GM19372 (cell line): ENCODE results near the gene EPHB1.
"Not testable (repeated sequence)": the region's sequence is repeated elsewhere in the genome, so short reads cannot be mapped to it uniquely, and the experiment has no call there.

ENCODE experiments used
- ATAC-seq: cut with Tn5 transposase; IDR thresholded peaks from one replicate; pipeline ENCODE4 v1.9.1; 2021; ENCODE audit warnings: mild to moderate bottlenecking, low read depth, moderate library complexity; ENCODE audit not compliant: unreplicated experiment

The EPHB1 gene

DNA sequence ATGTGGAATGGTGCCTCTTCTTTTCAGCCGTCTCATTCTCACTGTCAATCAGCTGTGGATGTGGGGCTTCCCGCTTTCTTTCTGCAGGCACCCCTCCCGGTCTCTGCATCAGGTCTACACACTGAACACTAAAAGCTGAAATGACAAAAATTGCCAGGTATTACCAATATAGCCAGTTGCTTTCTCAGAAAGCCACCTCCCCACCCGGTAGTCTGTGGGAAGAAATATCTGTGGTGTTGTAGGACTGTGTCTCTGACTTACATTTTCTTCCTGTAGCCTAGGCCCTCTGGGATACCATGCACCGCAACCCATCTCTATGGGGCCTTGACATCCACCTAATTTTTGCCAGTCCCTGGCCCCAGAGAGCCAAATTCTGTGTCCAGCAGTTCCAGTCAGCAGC is 19.2 kb upstream of the EPHB1 start:
- no peak for ATAC-seq

DNA sequence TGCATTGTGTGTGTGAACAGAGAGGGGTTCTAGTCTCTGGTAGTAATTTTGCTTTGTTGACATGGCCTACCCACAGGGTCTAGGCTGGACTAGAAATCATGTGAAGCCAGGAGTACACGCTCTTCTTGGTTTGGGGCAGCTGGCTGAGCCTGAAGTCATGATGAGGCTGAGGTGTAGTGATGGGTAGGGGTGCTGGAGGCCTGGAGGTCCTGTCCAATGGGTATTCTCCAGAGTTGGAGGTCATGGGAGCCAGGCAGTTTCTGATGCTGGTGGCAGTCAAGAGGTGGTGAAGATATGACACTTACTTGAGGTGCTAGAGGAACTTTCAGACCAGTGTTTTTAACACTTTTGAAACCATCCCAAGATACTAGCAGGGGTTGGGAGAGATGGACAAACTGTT is 18.5 kb upstream of the EPHB1 start:
- no peak for ATAC-seq

DNA sequence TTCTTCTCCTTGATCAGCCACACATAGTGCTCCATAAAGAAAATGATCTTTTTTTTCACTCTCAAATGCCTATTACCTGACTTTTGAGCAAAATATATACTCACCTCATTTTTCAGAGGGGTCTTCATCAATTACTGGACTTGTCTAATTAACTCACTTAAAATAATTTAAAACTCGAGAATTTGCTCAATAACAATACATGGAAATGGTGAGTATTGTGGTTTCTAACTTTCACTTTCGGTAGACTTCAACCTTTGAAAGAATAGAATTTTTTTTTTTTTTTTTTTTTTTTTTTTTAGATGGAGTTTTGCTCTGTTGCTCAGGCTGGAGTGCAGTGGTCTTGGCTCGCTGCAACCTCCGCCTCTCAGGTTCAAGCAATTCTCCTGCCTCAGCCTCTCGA is 17.7 kb upstream of the EPHB1 start:
- no peak for ATAC-seq

DNA sequence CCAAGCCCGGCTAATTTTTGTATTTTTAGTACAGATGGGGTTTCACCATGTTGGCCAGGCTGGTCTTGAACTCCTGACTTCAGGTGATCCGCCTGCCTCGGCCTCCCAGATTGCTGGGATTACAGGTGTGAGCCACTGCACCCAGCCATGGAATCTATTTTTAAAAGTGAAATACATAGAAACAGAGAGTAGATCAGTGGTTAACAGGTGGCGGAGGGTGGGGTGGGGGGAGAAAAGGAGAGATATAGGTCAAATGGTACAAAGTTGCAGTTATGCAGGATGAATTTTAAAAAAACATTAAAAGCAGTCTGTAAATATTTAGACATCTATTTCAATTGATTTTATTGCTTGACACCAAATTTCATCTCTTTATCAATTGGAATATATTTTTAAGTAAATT is 6.8 kb upstream of the EPHB1 start:
- not testable (repeated sequence) for ATAC-seq

DNA sequence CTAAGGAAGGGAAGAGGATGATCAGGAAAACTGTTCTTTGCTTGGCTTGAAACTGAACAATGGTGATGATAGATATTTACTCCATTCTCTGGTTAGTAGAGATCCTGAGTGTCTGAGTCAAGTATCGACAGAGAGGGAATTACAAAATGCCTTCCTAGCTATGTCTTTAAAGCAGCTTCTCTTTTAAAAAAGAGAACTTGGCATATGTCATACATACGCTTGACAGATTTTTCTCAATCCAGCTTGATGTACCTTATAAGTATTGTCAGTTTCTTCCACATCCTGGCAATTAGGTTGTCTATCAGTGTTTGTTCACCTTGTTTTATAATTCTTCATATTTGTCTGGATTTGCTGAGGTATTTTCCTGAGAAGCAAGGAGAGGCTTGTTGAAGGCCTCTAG is 5.0 kb upstream of the EPHB1 start:
- no peak for ATAC-seq

DNA sequence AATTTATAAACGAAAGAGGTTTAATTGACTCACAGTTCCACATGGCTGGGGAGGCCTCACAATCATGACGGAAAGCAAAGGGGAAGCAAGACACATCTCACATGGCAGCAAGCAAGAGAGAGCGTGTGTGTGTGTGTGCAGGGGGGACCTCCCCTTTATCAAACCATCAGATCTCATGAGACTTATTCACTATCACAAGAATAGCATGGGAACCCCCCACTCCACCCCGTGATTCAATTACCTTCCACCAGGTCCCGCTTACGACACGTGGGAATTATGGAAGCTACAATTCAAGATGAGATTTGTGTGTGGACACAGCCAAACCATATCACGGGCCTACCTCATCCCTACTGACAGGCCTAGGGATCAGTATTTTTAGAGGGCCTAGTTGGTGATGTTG is 3.1 kb upstream of the EPHB1 start:
- no peak for ATAC-seq

DNA sequence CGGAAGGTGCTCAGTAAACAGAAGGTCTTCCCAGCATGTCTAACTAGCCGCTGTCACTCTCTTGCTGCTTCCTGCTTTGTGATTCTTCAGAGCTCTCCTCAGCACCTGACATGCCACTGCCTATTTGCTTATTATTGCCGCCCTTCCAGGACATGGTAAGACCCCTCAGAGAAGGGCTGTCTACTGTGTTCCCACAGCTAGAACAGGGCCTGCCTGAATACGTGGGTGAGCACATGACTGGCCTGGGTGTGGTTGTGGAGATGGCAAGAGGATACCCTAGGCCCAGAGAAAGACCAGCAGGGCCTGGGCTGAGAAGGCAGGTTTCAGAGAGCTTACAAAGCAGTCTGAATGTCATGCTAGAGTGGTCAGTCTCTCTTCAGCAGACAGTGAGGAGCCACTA is 2.4 kb upstream of the EPHB1 start:
- no peak for ATAC-seq

DNA sequence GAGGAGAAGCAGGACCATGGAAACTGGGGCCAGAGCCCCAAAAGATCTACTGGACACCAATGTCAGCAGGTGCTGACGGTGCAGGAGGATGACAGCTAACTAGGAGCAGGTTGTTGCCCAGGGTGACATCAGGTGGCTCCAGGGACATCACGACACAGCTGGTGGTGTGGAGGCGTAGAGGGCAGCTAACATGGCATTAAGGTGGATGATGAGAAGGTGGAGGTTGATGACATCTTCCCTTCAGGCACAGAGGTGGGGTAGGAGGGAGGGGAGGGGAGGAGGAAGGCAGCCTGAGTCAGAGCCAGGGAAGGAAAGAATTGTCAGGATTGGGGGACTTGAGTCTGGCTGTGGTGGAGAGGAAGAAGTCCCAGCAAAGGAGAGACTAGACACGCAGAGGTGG is 1.5 kb upstream of the EPHB1 start:
- ATAC-seq, result no peak

DNA sequence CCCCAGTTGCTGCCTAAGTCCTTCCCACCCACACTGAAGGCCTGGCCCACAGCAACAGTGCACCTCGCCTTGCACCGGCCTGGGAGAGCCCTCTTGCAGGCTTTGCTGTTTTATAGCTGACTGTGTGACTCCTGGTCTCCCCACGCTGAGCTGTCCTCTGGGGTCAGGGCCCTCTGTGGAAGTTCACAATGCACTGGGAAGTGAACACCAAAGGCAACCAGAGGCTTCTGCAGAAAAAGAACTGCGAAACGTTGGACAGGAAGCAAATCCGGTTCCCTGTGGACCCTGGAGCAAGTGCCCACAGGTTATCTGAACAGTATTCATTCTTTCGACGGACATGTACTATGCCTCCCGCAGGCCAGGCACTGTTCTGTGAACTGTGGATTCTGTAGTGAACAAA is 737 bp upstream of the EPHB1 start:
- ATAC-seq, result no peak

DNA sequence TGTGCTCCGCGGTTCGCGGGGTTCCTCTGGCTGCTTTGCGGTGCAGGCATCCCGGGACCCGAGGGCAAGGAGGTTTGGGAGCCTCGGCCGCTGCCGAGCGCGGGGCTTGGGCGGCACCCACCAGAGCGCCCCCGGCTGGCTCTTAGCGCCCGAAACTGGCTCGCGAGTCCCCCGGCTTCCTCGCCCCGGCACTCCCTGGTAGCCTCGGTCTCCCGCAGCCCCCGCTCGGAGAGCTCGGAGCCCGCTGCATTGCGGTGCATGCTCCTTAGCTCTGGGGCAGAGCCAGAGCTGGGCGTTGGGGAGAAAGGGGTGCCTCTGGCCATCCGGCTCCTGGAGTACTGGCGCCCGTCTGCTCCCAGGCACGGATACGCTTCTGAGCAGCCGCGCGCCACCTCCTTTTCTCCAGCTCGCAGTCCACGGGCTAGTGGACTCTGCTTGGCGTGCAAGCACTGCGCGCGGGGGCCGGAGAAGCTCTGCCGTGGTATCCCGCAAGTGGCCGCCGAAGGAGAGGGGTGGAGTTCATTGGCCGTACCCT is 753 bp downstream of the EPHB1 start:
- ATAC-seq, result no peak

DNA sequence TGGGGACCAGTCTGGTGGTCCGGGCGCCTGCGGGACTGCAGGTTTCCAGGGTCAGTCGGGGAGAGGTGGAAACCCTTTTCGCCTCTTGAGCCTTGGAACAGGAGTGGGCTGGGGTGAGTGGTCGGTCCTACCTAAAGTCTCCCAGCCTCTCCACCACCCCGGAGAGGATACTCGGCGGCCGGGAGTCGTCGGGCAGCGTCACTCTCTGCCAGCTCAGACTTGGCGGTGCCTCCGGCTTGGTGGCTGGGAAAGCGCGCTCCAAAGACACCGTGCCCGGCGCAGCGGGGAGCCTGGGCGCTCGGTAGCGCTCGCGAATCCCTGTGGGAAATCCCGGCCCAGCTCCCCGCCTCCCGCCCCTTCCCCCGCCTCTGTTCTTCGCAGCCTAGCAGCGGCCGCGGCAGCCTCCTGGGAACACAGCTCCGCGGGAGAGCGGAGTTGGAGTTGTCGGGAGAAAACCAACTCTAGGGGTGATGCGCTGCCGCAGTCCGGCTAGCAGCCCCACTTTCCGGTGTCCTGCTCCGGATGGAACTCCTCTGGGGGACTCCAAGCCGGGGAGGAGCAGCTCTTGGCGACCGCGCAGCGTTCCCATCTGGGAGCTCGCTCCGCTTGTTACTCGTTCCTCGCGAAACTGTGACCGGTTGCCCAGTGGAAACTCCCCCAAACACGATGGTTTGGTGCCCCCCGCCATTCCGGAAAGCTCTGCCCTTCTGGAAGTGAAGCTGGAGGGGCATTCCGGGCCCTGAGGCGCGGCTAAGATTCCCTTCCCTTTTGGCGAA is 1.4 kb downstream of the EPHB1 start:
- no peak for ATAC-seq

DNA sequence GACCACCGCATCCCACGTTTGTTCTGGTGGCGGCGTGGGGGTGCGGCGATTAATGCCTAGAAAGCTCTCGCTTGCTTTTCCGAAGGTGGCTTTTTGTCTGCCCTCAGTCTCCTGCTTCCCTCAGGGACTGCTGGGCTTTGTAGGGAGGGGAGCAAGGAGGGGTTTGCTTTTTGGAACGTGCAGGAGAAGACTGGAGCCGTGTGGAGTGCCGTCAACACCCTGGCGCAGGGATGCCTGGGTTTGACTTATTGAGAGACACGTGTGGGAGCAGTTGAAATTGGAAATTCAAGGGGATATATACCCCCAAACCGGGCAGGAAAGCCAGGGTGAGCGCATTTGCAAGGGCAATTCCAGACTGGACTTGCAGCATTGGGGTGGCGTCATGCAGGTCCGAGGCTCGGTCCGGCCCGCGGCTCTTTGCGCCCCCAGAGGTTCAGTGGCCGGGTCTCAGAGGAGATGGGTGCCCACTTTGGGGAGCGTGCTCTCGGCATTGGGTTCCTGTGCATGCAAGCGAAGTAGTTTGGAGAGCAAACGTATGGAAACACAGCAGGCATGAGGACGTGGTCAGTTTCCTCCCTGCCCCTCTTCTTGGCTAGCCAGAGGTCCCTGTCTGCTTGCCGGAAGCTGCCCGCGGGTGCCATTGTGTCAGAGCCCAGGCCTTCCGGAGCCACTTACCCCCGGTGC is 2.1 kb downstream of the EPHB1 start:
- no peak for ATAC-seq

DNA sequence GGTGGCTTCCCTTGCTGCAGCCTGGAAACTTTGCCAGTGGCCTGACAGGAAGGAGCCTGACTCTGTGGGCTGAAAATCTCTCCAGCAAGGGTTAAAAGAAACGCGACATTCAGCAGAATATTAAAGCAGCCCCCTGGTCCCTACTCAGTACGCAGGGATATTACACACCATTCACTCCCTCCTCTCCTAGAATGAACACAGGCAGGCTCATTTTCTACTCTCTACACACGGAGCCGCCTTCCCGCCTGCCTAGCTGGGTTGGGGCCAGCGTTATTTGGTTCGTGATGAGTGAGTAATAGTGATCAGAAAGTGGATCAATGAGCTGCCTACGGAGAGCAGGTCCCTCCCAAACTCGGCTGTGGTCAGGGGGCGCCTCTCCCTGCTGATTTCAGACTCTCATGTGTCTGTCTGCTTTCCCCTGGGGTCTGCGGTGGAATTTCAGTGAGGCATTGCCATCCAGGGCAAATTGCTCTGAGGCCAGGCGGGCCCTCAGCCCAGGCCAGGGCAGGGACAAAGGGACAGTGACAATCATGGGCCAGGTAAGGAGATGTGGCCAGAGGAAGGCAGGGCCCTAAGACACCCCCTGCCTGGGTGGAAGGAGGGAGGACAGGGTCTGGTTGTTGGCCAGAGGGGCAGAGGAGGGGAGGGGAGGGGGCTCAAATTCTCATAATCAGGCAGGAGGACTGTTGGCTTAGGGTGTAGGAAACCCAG is 2.8 kb downstream of the EPHB1 start:
- ATAC-seq, result no peak

DNA sequence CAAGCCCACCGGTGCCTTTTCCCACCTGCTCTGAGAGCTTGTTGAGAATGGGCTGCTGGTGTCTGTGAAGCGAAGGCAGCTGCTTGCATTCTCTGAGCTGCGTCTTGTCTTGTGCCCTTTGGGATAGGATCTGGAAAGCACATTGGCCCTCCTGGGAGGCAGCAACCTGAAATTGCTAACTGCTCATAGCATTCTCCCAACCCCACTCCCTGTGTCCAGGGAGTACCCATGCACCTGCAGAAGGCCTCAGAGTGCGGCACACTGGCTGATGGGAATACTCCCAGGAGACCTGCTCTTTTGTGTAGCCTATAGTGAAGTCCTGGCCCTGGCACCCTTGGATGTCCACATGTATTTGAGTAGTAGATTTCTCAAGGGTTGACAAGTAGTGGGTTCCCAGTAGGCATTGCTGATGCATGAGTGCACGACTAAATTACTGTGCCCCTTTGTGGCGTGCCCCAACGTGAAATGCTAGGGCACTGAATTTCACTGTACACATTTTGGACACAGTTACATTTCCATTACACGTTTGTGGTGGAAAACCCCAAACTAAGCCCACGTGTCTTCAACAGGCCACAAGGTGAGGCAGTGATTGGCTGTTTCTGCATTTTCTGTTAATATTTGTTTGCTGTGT is 3.7 kb downstream of the EPHB1 start:
- ATAC-seq, result no peak

DNA sequence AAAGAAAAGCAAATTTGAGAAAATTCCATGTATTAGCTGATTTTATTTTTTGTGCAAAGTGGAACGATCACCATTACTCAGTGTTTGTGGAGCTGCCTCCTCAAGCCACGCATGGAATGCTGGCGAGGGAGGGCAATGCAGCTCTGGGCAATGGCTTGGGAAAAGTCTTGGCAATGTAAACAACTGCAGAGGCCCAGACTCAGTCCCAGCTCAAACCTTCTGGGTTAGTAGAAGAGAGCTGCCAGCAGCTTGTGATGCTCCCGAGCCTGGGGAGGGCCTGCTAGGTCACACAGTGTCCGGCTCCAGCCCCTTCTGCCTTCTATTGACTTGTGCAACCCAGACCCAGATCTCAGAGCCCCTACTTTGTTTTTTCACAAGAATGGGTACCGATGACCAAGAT is 4.3 kb downstream of the EPHB1 start:
- no peak for ATAC-seq

DNA sequence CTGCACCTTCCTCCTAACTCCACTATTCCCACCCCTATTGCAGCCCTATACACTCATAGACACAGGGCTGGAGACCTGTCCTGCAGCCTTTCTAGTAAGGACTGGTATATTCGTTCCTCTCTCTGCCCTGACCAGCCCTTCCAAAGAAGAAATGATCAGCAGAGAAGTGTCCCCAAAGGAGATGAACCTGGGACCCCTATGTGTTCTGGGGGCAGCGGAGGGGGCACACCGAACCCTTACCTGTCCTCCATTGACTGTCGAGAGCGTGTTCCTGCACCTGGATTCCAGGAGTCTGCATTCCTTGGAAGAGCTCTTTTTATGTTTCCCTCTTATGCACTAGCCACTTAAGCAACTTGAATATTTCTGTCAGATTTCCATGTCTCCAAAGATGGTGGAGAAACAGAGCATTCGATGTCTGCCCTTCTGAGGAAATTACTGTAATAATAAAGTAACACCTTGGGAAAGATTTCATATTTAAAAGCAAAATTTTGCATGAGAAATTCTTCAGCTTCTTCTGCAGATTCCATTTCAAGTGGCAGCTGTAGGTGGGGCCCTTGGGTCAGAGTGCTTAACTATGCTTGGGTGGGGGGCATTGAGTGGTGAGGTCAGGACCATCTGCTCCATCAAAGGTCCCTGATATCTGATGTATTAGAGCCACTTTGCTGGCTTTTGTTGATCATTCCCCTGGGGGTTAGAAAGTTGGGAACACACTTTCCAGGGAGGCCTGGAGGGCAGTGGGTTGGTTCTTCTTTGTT is 6.3 kb downstream of the EPHB1 start:
- no peak for ATAC-seq

DNA sequence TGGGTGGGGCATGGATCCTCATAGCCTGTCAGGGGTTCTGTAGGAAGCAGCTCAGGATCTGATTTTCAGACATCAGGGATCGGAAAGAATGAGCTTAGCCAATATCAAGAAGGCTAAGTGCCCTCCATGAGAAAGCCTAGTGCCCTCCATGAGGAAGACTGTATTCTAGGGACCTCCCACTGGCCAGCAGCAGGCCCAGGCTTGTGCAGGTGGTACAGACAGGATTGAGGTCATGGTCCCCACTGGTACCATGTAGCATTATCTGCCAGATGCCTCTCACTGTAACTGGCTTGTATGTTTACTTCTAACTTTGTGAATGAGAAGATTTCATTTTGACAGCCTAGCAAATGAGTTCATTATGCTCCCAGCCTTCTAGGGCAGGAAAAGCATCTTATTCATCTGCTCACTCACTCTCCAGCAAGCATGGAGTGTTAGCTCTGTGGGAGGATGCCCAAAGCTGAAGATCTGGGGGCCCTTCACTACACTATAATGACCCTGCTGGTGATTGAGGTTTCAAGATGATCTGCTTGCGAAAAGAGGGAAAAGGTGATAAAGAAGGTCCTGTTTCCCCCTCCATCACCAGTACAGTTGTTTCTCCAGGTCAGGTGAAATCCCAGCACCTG is 7.5 kb downstream of the EPHB1 start:
- ATAC-seq, result peak; percentile 22

DNA sequence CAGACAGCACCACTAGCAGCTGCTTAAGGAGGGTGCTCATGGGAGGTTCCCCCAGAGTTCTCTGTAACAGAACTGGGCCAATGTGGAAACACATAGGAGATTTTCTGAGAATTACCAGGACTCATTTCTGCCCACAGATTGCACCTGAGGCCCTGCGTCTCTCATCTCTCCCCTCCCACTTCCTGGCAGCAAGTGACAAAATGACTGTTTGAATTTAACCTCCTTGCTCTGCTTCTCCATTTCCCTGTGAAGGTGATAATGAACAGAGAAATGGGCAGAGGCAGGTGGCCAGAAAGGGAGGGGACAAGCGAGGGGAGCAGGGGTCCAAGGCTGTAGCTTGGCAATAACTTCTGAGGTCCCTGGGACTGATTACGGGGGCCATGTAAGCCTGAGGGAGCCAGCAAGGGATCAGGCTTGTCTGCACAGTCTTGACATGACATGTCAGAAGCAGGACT is 8.0 kb downstream of the EPHB1 start:
- peak; percentile 61 for ATAC-seq

DNA sequence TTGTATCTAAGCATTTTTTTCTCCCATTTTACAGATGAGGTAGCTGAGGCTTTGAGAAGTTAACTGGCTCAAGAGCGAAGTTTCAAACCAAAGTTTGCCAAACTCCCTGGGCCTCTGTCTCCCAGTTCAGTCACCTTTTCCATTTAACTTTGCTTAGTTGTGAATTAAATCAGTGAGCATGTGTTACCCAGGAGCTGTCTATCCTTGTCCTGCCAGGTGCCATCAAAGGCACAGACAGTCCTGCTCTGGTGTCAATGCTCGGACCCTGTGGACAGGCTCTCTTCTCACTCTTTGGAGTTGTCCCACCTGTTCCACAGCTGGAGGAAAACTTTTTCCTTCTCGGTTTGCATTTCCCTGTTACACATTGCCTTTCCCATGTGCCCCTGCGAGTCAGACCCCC is 8.6 kb downstream of the EPHB1 start:
- ATAC-seq, result no peak
